Heart left ventricle (tissue), 13 donors: ENCODE results near the gene KDM4B.

Experiments
- POLR2A ChIP-seq, 2 donors: fragments of 450-650 bp; IDR thresholded peaks; one replicate each; pipeline ENCODE4 v1.6.1; 2017; ENCODE audit warnings: antibody characterized with exemption in 2 of 2, mild to moderate bottlenecking in 2 of 2, moderate library complexity in 2 of 2
- TF ChIP-seq, protein P1 (sequence below), 12 donors: fragments of 200-600 bp; sonication (generic) in 4 of 12; IDR thresholded peaks; one replicate each; pipeline versions ENCODE4 v1.5.0 to v1.8.0; 2018 to 2022; ENCODE audit warnings: antibody characterized with exemption in 12 of 12, mild to moderate bottlenecking in 5 of 12
- donor health status: ischemic (EF 13 %, LVEDD 7.1; RV severe dilation, severe dysfunction).
- donor health status: DM: no; HTN: yes; CAD: no.
- donor health status: DM: no; HTN: no; CAD: no.
- donor health status: ischemic (EF 25% LVEDD 6.9; RV normal size, moderate dysfunction).
- donor health status: ischemic (EF 25% LVEDD 5.7; RV mildly dilated, moderate dysfunction).
- donor health status: ischemic (EF 35%, LVEDD 5.7; RV mildly dilated, moderate dysfunction).
- donor health status: nonischemic (EF 11% LVEDD 7.7; RV severe dilation, severe dysfunction).
- donor health status: DM: yes; HTN: yes; CAD: no.
- donor health status: PGD.
- donor health status: ischemic (EF 29% LVEDD 5.4; RV normal size, mild dysfunction).
- donor health status: nonischemic (EF 23%, LVEDD 6.1; RV moderate dilation, normal function).

DNA sequence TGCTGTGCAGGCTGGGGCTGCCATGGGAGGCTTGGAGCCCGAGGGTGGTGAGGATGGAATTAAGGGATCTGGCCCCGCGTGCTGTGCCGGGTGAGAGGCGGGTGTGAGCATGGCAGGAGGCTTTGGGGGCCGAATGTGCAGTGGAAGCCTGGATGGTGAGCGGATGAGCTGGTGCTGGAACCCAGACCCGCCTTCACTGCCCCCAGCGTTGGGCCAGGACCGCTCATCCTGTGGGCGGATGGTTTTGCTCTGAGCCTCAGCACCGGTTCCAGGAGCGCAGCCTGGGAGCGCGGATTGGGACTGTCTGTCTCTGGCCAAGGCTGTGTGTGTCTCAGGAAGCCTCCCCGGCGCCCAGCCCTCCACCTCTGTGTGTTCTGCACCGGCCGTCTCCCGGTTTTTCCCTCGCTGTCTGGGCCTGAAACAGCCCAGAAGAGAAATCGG is 16.7 kb downstream of the KDM4B start:
- TF ChIP-seq, protein P1, sequence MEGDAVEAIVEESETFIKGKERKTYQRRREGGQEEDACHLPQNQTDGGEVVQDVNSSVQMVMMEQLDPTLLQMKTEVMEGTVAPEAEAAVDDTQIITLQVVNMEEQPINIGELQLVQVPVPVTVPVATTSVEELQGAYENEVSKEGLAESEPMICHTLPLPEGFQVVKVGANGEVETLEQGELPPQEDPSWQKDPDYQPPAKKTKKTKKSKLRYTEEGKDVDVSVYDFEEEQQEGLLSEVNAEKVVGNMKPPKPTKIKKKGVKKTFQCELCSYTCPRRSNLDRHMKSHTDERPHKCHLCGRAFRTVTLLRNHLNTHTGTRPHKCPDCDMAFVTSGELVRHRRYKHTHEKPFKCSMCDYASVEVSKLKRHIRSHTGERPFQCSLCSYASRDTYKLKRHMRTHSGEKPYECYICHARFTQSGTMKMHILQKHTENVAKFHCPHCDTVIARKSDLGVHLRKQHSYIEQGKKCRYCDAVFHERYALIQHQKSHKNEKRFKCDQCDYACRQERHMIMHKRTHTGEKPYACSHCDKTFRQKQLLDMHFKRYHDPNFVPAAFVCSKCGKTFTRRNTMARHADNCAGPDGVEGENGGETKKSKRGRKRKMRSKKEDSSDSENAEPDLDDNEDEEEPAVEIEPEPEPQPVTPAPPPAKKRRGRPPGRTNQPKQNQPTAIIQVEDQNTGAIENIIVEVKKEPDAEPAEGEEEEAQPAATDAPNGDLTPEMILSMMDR (IDR thresholded peaks at IDR 0.05), result no peak
- no peak for TF ChIP-seq POLR2A (IDR thresholded peaks at IDR 0.05)
